Esophagus squamous epithelium (tissue), 5 donors: ENCODE measurements around the gene CABP4. TPM values are rescaled to one million over a fixed set of nuclear protein-coding genes. Genes with fewer than 3 reads are reported as not detected.

Experiments used
- DNase-seq: peaks from one replicate; lab custom pipeline; 2025; lab: John Stamatoyannopoulos, UW
- H3K27ac ChIP-seq, 4 donors: fragments of 200-600 bp; sonication (generic); one replicate each; pipeline ENCODE4 v1.5.1; 2016 to 2019; ENCODE audit warnings: mild to moderate bottlenecking in 1 of 4
- H3K27me3 ChIP-seq, 4 donors: fragments of 200-600 bp; sonication (generic); 1 replicate in 3 of 4; 2 replicates in 1 of 4; pipeline versions ENCODE4 v1.5.1 to v1.6.0; 2017 to 2021; ENCODE audit warnings: antibody characterized with exemption in 1 of 4
- H3K36me3 ChIP-seq, 3 donors: fragments of 200-600 bp; sonication (generic); one replicate each; pipeline ENCODE4 v1.5.1; 2016 to 2019
- H3K4me1 ChIP-seq, 3 donors: fragments of 200-600 bp; sonication (generic); one replicate each; pipeline ENCODE4 v1.5.1; 2017 to 2019
- H3K4me3 ChIP-seq, 4 donors: fragments of 200-600 bp; sonication (generic); 1 replicate in 3 of 4; 2 replicates in 1 of 4; pipeline ENCODE4 v1.5.1; 2016 to 2019; ENCODE audit warnings: mild to moderate bottlenecking in 2 of 4, moderate library complexity in 1 of 4
- H3K9me3 ChIP-seq, 3 donors: fragments of 200-600 bp; sonication (generic); one replicate each; pipeline ENCODE4 v1.5.1; 2016 to 2019
- CTCF ChIP-seq, 6 experiments: fragments of 450-650 bp in 4 of 6; fragments of 200-600 bp in 2 of 6; sonication (generic) in 2 of 6; IDR thresholded peaks; one replicate each; pipeline ENCODE4 v1.5.1; 2016 to 2019; ENCODE audit warnings: antibody characterized with exemption in 6 of 6, mild to moderate bottlenecking in 4 of 6, moderate library complexity in 4 of 6
- POLR2A ChIP-seq, 4 donors: fragments of 450-650 bp; IDR thresholded peaks; one replicate each; pipeline ENCODE4 v1.6.1; 2017; ENCODE audit warnings: antibody characterized with exemption in 4 of 4, mild to moderate bottlenecking in 4 of 4, moderate library complexity in 3 of 4
- WGBS, 2 donors: methylation state at CpG; one replicate each; pipeline ENCODE4 v1.1.5; 2018; 5-methylcytosine and 5-hydroxymethylcytosine counted together
- intact Hi-C: fragments of 100-400 bp; cut with DNase I; formaldehyde crosslinking; loops from one replicate; pipeline ENCODE4 v1.15.0; 2022
- total RNA-seq, 4 donors: library from RNA; depleted of rRNA; stranded (reverse); fragments of >200 nt; gene quantifications; one replicate each; pipeline ENCODE4 v1.1.0, GENCODE V29; 2016
- donor health status: DM: yes; HTN: yes; CAD: no.

CABP4 gene
- total RNA-seq, 4 donors from 2014 or later, result 0.38 TPM; not detected in 3

- Histone ChIP-seq H3K27me3 (peaks cover 0 to 5% (median 0%) of the 10 kb centered on the region in 4 donors), H3K4me3 (no peak overlapping the region), H3K36me3 (no peaks in the 10 kb centered on the region), H3K4me1 (peaks cover 42 to 84% (median 59%) of the 10 kb centered on the region in 3 donors), H3K27ac (peak overlapping the region; percentile 4 to 62 (median 61)), H3K9me3 (no peaks in the 10 kb centered on the region)
- TF ChIP-seq CTCF (IDR thresholded peaks at IDR 0.05) (no peak), POLR2A (IDR thresholded peaks at IDR 0.05) (no peak)
- WGBS, 2 donors, result 20 to 37% methylated on average over 2 to 12 of the region's 26 CpGs
- intact Hi-C loops, result no loop called here
- no peak for DNase-seq
Observed at GRCh38 chr11:67418476-67419281, 36.5 kb upstream of the CABP4 start.

GRCh38 chr11:67419325-67420049, 35.7 kb upstream of the CABP4 start:
- H3K36me3 ChIP-seq, result no peaks in the 10 kb centered on the region
- H3K4me3 ChIP-seq, result no peak overlapping the region
- WGBS, 2 donors, result 71% methylated on average over 1 of the region's 21 CpGs; no CpG with 5 or more reads in 1 of the 2 donors
- H3K27me3 ChIP-seq, result peaks cover 0 to 5% (median 0%) of the 10 kb centered on the region in 4 donors
- no peak for TF ChIP-seq CTCF (IDR thresholded peaks at IDR 0.05)
- no peak for TF ChIP-seq POLR2A (IDR thresholded peaks at IDR 0.05)
- peak overlapping the region; percentile 4 to 97 (median 44) for H3K27ac ChIP-seq
- H3K4me1 ChIP-seq, result peaks cover 42 to 84% (median 59%) of the 10 kb centered on the region in 3 donors
- no peaks in the 10 kb centered on the region for H3K9me3 ChIP-seq
- DNase-seq, result no peak
- intact Hi-C loops, result no loop called here

GRCh38 chr11:67420147-67420645, 35.0 kb upstream of the CABP4 start:
- no peaks in the 10 kb centered on the region for H3K36me3 ChIP-seq
- 17% methylated on average over 2 to 3 of the region's 15 CpGs for WGBS, 2 donors
- DNase-seq, result no peak
- H3K27ac ChIP-seq, result peak overlapping the region; percentile 81 to 97 (median 90)
- intact Hi-C loops, result no loop called here
- peak overlapping the region; percentile 50 to 89 (median 68) for H3K4me3 ChIP-seq
- H3K4me1 ChIP-seq, result peaks cover 38 to 78% (median 55%) of the 10 kb centered on the region in 3 donors
- no peak for TF ChIP-seq CTCF (IDR thresholded peaks at IDR 0.05)
- no peak for TF ChIP-seq POLR2A (IDR thresholded peaks at IDR 0.05)
- H3K27me3 ChIP-seq, result peaks cover 0 to 1% (median 0%) of the 10 kb centered on the region in 4 donors
- H3K9me3 ChIP-seq, result no peaks in the 10 kb centered on the region

GRCh38 chr11:67420646-67421429, 34.3 kb upstream of the CABP4 start:
- Histone ChIP-seq H3K4me1 (peaks cover 32 to 72% (median 51%) of the 10 kb centered on the region in 3 donors), H3K36me3 (no peaks in the 10 kb centered on the region), H3K9me3 (no peaks in the 10 kb centered on the region), H3K27me3 (no peaks in the 10 kb centered on the region), H3K27ac (peak overlapping the region; percentile 81 to 97 (median 90)), H3K4me3 (peak overlapping the region; percentile 50 to 89 (median 68))
- 0% methylated on average over 4 of the region's 97 CpGs; no CpG with 5 or more reads in 1 of the 2 donors for WGBS, 2 donors
- intact Hi-C loops, result no loop called here
- DNase-seq, result peak; percentile 74
- TF ChIP-seq CTCF (IDR thresholded peaks at IDR 0.05) (peak in 1 of 6 experiments; percentile 18), POLR2A (IDR thresholded peaks at IDR 0.05) (peak in 2 of 4 donors; percentile 60 to 81)
